NT2/D1 (cell line): ENCODE results near the gene BMP10.

Experiments
- SUZ12 ChIP-seq: IDR thresholded peaks from 2 replicates; pipeline ENCODE4 v1.6.1; 2011; ENCODE audit not compliant: insufficient read length, insufficient read depth; ENCODE audit errors: extremely low read depth
- YY1 ChIP-seq: IDR thresholded peaks from 2 replicates; pipeline ENCODE4 v1.6.1; 2011; ENCODE audit not compliant: insufficient read length, insufficient read depth

DNA sequence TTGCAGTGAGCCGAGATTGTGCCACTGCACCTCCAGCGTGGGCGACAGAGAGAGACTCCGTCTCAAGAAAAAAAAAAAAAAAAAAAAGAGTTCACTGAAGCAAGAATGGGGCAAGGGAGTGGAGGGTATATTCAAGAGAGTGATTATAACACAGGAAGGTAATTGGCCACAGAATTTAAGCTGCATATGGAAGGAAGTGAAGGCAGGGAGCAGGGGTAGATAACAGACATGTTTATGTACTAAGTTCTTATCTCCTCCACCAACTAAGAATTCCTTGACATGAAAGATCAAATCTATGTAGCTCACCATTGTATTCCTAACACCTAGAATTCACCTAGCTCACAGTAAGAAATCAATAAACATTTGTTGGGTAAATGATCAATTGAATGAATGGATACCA is 44.2 kb upstream of the BMP10 start:
- no peak for TF ChIP-seq SUZ12
- no peak for TF ChIP-seq YY1
